Smooth muscle cell (in vitro differentiated cells): ENCODE measurements around the gene OCA2. TPM values are rescaled to one million over a fixed set of nuclear protein-coding genes. Genes with fewer than 3 reads are reported as not detected.
"Not testable (repeated sequence)": the region's sequence is repeated elsewhere in the genome, so short reads cannot be mapped to it uniquely, and the experiment has no call there.

Source experiments
- DNase-seq: peaks from one replicate; lab custom pipeline; 2025; ENCODE audit not compliant: unreplicated experiment; lab: John Stamatoyannopoulos, UW
- H2AFZ ChIP-seq: fragments of 200-600 bp; sonication (generic); 2 replicates; pipeline ENCODE4 v1.6.0; 2016; ENCODE audit warnings: antibody characterized with exemption, low read depth, mild to moderate bottlenecking
- H3F3A ChIP-seq: fragments of 200-600 bp; sonication (generic); 2 replicates; pipeline ENCODE4 v1.6.0; 2017; ENCODE audit warnings: antibody characterized with exemption, low read depth
- H3K27ac ChIP-seq: fragments of 200-600 bp; sonication (generic); 2 replicates; pipeline ENCODE4 v1.5.1; 2016; ENCODE audit warnings: low read depth, mild to moderate bottlenecking
- H3K27me3 ChIP-seq: fragments of 200-600 bp; sonication (generic); 2 replicates; pipeline ENCODE4 v1.6.1; 2016; ENCODE audit warnings: low read depth, mild to moderate bottlenecking
- H3K36me3 ChIP-seq: fragments of 200-600 bp; sonication (generic); 2 replicates; pipeline ENCODE4 v1.5.1; 2016; ENCODE audit warnings: low read depth
- H3K4me1 ChIP-seq: fragments of 200-600 bp; sonication (generic); 2 replicates; pipeline ENCODE4 v1.5.1; 2016; ENCODE audit warnings: low read depth
- H3K4me2 ChIP-seq: fragments of 200-600 bp; sonication (generic); 2 replicates; pipeline ENCODE4 v1.6.0; 2016; ENCODE audit warnings: mild to moderate bottlenecking
- H3K4me3 ChIP-seq: fragments of 200-600 bp; sonication (generic); 2 replicates; pipeline ENCODE4 v1.5.1; 2016; ENCODE audit warnings: mild to moderate bottlenecking
- H3K79me2 ChIP-seq: fragments of 200-600 bp; sonication (generic); 2 replicates; pipeline ENCODE4 v1.6.0; 2016; ENCODE audit warnings: low read depth, mild to moderate bottlenecking
- H3K9ac ChIP-seq: fragments of 200-600 bp; sonication (generic); 2 replicates; pipeline ENCODE4 v1.6.0; 2016; ENCODE audit warnings: low read depth
- H3K9me3 ChIP-seq: fragments of 200-600 bp; sonication (generic); replicated peaks from 2 replicates; pipeline ENCODE4 v1.5.1; 2016; ENCODE audit warnings: low read depth
- H4K20me1 ChIP-seq: fragments of 200-600 bp; sonication (generic); 2 replicates; pipeline ENCODE4 v1.6.0; 2016; ENCODE audit warnings: low read depth
- WGBS: methylation state at CpG from one replicate; pipeline ENCODE4 v1.1.7; 2016; ENCODE audit warnings: low lambda C conversion rate; 5-methylcytosine and 5-hydroxymethylcytosine counted together
- polyA plus RNA-seq: library from polyadenylated mRNA; unstranded; fragments of >200 nt; fragmentation: Nextera tagmentation; extraction: Ambion mirVana; gene quantifications from 2 replicates; pipeline ENCODE4 v1.2.1, GENCODE V29; 2016
- total RNA-seq: library from RNA; depleted of rRNA; stranded (reverse); fragments of >200 nt; gene quantifications from 2 replicates; pipeline ENCODE4 v1.2.3, GENCODE V29; 2014
- TF ChIP-seq, protein P1 (sequence below): fragments of 200-600 bp; sonication (generic); IDR thresholded peaks from 2 replicates; pipeline ENCODE4 v1.5.1; 2017; ENCODE audit warnings: borderline replicate concordance, mild to moderate bottlenecking, antibody characterized with exemption; ENCODE audit not compliant: insufficient read depth, poor library complexity, severe bottlenecking

Gene OCA2
- total and polyA plus RNA-seq, 2 experiments from 2014 or later, result 0.16 TPM; not detected in 1

GRCh38 chr15:28122038-28122949 is 23.2 kb upstream of the OCA2 start:
- H3K9ac ChIP-seq, result no peak overlapping the region
- no peak overlapping the region for H3K4me2 ChIP-seq
- H4K20me1 ChIP-seq, result peaks cover 19% of the 10 kb centered on the region
- no peaks in the 10 kb centered on the region for H3K4me1 ChIP-seq
- H2AFZ ChIP-seq, result no peak overlapping the region
- no peaks in the 10 kb centered on the region for H3K9me3 ChIP-seq
- no peak for DNase-seq
- H3K79me2 ChIP-seq, result no peaks in the 10 kb centered on the region
- no peaks in the 10 kb centered on the region for H3K27me3 ChIP-seq
- WGBS, result 91% methylated on average over 28 of the region's 28 CpGs
- no peak overlapping the region for H3K4me3 ChIP-seq
- peaks cover 4% of the 10 kb centered on the region for H3F3A ChIP-seq
- TF ChIP-seq, protein P1, sequence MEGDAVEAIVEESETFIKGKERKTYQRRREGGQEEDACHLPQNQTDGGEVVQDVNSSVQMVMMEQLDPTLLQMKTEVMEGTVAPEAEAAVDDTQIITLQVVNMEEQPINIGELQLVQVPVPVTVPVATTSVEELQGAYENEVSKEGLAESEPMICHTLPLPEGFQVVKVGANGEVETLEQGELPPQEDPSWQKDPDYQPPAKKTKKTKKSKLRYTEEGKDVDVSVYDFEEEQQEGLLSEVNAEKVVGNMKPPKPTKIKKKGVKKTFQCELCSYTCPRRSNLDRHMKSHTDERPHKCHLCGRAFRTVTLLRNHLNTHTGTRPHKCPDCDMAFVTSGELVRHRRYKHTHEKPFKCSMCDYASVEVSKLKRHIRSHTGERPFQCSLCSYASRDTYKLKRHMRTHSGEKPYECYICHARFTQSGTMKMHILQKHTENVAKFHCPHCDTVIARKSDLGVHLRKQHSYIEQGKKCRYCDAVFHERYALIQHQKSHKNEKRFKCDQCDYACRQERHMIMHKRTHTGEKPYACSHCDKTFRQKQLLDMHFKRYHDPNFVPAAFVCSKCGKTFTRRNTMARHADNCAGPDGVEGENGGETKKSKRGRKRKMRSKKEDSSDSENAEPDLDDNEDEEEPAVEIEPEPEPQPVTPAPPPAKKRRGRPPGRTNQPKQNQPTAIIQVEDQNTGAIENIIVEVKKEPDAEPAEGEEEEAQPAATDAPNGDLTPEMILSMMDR, result no peak
- no peaks in the 10 kb centered on the region for H3K36me3 ChIP-seq
- no peak overlapping the region for H3K27ac ChIP-seq

DNA sequence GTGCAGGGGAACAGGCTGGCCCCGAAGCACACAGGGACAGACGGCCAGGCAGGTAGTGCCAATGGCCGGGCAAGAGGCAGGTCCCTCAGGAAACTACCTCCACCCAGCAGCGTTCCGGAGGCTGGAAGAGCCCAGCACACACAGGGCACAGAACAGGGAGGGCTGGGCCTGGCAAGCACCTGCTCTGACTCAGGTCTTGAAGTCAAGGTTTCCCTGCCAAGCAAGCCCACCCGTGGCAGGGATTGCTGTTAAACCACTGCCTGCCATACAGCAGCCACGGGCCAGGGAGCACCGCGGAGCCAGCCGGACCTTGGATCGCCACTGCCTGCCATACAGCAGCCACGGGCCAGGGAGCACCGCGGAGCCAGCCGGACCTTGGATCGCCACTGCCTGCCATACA is 22.5 kb upstream of the OCA2 start:
- H3K4me3 ChIP-seq, H3K36me3 ChIP-seq, H3K4me2 ChIP-seq, H3K27me3 ChIP-seq, H3K27ac ChIP-seq, H3K79me2 ChIP-seq, H3K9me3 ChIP-seq, DNase-seq, H3K9ac ChIP-seq, H2AFZ ChIP-seq, H3F3A ChIP-seq, H3K4me1 ChIP-seq: not testable (repeated sequence)
- 97% methylated on average over 16 of the region's 16 CpGs for WGBS
- H4K20me1 ChIP-seq, result peaks cover 19% of the 10 kb centered on the region

DNA sequence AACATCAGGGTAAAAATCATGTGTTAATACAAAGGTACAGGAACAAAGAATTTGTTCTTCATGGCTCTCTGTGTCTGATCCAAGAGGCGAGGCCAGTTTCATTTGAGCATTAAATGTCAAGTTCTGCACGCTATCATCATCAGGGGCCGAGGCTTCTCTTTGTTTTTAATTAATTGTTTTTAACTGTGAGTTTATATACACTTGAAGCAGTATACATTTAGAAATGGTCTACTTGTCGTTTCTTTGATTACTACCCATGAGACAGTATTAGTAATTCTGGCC is 21.2 kb upstream of the OCA2 start:
- Histone ChIP-seq H3F3A (peaks cover 4% of the 10 kb centered on the region), H3K79me2 (no peaks in the 10 kb centered on the region), H3K4me2 (no peak overlapping the region), H3K36me3 (no peaks in the 10 kb centered on the region), H3K27ac (no peak overlapping the region), H2AFZ (no peak overlapping the region), H3K9me3 (no peaks in the 10 kb centered on the region), H3K9ac (no peak overlapping the region), H3K4me1 (no peaks in the 10 kb centered on the region), H3K4me3 (no peak overlapping the region), H4K20me1 (peaks cover 11% of the 10 kb centered on the region), H3K27me3 (no peaks in the 10 kb centered on the region)
- DNase-seq, result no peak
- TF ChIP-seq, protein P1, result no peak
- WGBS, result over 99% methylated on average over 4 of the region's 4 CpGs

- 90% methylated on average over 10 of the region's 10 CpGs for WGBS
- Histone ChIP-seq H3K27me3 (no peaks in the 10 kb centered on the region), H3K4me1 (no peaks in the 10 kb centered on the region), H3K36me3 (no peaks in the 10 kb centered on the region), H3K4me3 (no peak overlapping the region), H3K4me2 (no peak overlapping the region), H3K79me2 (no peaks in the 10 kb centered on the region), H3K9ac (no peak overlapping the region), H2AFZ (no peak overlapping the region), H3K9me3 (no peaks in the 10 kb centered on the region), H3F3A (no peaks in the 10 kb centered on the region), H4K20me1 (peaks cover 17% of the 10 kb centered on the region), H3K27ac (no peak overlapping the region)
- TF ChIP-seq, protein P1, result no peak
- DNase-seq, result no peak
These were observed 19.4 kb upstream of the OCA2 start for GRCh38 chr15:28118531-28118930.
